Dermis blood vessel endothelial cell (primary cell): Measurements from ENCODE around the gene RBFOX1. TPM values are rescaled to one million over a fixed set of nuclear protein-coding genes. Genes with fewer than 3 reads are reported as not detected.

Source experiments
- DNase-seq: peaks from one replicate; pipeline ENCODE4 v3.0.0; 2010
- total RNA-seq: library from RNA; depleted of rRNA; stranded (reverse); fragments of >200 nt; gene quantifications from 2 replicates; pipeline ENCODE4 v1.2.3, GENCODE V29; 2014

Gene RBFOX1
- total RNA-seq, 1 donor from 2014 or later: not detected

GRCh38 chr16:7335991-7336634 is 3.5 kb downstream of the RBFOX1 start:
- DNase-seq: no peak

- no peak for DNase-seq
These were observed 4.1 kb downstream of the RBFOX1 start for GRCh38 chr16:7336742-7337141.

- no peak for DNase-seq
These were observed 6.2 kb downstream of the RBFOX1 start for GRCh38 chr16:7338826-7339225.

DNA sequence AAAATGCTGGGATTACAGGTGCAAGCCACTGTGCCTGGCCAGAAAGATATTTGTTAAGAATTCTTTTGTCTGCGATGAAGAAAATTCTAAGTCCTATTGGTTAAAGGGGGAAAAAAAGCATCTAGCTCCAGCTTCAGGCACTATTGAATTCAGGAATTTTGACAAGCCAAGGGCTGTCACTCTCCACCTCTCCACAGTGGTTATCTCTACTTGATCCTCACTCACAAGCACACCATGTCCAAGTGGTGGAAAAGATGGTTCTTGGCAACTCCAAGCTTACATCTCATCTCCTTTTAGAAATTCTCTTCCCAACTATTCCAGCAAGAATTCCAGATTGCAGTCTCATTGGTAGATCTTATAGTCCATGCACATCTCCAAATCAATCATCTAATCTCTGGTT is 7.1 kb downstream of the RBFOX1 start:
- DNase-seq: no peak

GRCh38 chr16:7340938-7341337 is 8.3 kb downstream of the RBFOX1 start:
- no peak for DNase-seq

GRCh38 chr16:7342598-7342997 is 10.0 kb downstream of the RBFOX1 start:
- no peak for DNase-seq

- no peak for DNase-seq
These were observed 10.6 kb downstream of the RBFOX1 start for GRCh38 chr16:7343243-7343642.

DNA sequence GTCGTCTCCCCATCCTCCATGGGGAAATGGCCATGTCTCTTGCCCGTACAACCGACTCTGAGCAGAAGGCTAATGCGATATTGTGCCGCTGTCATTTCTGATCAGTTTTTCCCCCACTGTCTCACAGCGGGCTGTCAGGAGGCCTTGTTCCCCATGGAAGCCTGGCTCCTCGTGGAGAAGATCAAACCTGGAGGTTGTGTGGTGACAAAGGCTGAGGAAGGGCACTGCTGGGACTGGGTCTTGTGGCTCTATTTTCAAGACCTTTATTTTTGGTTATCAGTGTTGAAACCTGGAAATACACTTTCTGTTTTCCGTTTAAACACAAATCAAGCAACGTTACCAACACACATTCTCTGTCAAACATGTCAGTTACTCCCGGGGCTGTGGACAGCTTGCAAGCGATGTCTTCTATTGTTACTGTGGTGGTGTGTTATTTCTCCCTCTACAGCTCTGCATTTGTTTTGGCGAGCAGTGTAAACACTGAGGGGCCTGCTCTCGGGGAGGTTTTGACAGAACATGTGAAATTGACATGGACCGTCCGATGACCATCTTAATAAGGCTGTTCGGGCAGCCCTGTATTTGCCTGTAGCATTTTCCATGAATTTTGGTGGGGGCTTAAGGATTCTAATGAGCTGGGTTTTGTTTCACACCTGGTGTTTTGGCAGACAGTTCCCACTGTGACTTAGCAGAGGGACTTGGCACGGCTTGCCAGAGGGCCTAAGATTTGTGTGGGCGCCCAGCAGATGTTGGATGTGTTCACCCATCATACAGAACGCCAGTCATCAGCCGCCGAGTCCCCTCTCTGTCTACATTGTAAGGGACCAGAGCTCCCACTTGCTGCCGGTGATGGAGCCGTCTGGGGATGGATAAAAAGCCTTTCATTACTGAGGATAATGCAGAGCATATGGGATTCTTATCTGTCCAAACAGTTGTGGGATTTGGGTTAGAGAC is 12.5 kb downstream of the RBFOX1 start:
- no peak for DNase-seq

- no peak for DNase-seq
These were observed 18.2 kb downstream of the RBFOX1 start for GRCh38 chr16:7350806-7351205.

GRCh38 chr16:7351610-7352510 is 19.2 kb downstream of the RBFOX1 start:
- no peak for DNase-seq

- DNase-seq: no peak
These were observed 23.1 kb downstream of the RBFOX1 start for GRCh38 chr16:7355758-7356157.

GRCh38 chr16:7361416-7362129 is 28.9 kb downstream of the RBFOX1 start:
- no peak for DNase-seq

DNA sequence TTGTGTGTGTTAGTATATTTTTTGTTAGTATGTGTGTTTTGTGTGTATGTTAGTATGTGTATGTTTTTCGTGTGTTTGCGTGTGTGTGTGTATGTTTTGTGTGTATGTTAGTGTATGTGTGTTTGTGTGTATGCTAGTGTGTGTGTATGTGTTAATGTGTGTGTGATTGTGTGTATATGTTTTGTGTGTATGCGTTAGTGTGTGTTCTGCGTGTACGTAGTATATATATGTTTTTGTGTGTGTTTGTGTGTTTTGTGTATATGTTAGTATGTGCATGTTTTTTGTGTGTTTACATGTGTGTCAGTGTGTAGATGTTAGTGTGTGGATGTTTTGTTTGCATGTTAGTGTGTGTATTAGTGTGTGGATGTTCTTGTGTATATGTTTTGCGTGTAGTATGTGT is 29.6 kb downstream of the RBFOX1 start:
- DNase-seq: no peak

- DNase-seq: no peak
These were observed 31.1 kb downstream of the RBFOX1 start for GRCh38 chr16:7363422-7364417.

DNA sequence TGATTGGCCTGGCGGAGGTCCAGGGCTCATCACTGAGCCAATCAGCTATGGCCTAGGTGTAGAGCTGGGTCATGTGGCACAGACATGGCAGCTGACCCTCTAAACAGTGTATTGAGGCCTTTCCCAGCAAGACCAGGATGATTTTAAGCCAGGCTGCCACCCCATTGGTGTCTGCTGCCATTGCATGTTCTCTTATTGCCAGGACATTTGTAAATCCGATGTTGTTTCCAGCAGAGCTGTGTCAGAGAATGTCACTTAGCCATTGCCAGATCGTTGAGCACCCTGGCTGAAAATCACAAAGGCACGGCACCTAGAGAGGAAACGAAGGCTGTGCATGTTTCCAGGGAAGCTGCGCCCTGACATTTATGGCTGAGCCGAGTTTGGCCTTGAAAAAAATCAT is 33.4 kb downstream of the RBFOX1 start:
- DNase-seq: no peak

DNA sequence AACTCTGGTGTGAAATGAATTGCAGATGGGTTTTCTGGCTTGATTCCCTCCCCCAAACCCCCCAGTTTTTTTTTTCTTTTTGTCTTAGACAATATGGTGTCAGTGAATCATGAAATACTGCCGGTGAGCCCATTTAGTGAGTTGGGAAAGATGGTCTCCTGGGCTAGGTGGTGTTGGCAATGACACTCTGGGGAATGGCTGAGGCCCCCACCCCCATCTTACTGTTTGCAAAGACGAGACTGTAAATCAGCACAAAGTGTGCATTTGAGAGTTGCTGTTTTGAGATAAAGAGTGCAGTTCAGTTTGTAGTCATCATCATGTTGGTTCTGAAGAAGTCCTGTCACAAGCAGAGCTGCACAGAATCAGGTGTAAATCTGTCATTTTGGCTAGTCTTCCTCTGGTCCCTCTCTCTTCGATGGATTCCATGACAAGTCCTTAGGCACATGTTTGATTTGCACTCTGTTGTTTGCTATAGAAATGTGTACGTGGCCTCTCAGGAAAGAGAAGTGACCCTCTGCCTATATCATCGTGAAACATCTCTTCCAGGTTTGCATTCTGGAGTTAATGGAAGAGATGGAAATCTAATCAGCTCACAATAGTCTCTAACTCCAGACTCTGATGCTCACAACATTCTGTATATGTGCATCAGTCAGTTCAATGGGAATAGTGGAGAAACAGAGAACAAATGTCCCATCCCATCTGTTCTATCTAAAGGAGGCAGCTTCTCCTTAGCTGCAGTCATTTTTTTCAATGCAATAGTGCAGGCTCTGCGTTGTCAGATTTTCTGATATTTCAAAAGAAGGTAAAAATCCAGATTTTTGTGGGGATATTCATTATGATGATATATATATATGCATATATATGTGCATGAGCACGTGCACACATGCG is 34.6 kb downstream of the RBFOX1 start:
- no peak for DNase-seq

GRCh38 chr16:7369204-7369603 is 36.6 kb downstream of the RBFOX1 start:
- no peak for DNase-seq

- DNase-seq: no peak
These were observed 39.5 kb downstream of the RBFOX1 start for GRCh38 chr16:7372095-7372494.

DNA sequence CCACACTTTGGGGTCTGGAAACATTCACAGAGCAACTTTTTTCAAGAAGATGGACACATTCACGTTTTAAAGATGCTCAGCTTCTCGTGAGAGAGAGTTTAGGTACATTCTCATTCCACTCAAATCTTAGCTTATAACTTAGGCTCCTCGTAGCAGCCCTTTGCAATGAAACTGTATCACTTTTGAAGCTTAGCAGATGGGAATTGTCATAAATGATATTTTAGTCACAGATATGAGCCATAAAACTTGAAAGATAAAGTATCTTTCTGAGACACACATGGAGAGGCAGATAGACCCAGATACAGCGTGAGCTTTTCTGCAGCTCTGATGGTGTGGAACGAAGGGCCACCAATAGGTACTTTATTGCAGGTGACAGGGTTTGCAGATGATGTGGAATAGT is 41.1 kb downstream of the RBFOX1 start:
- no peak for DNase-seq

GRCh38 chr16:7374614-7375174 is 42.0 kb downstream of the RBFOX1 start:
- DNase-seq: no peak
